Upper lobe of right lung (tissue), 1 donor: ENCODE results near the gene ARSI. TPM values are rescaled to one million over a fixed set of nuclear protein-coding genes. Genes with fewer than 3 reads are reported as not detected.

Experiments
- ATAC-seq: fragments of 200-7000 bp; cut with Tn5 transposase; one replicate; pipeline ENCODE4 v1.9.1; 2020; ENCODE audit warnings: mild to moderate bottlenecking, moderate library complexity
- DNase-seq: peaks from one replicate; pipeline ENCODE4 v3.0.0-alpha.2; 2020
- H3K27ac ChIP-seq: fragments of 200-600 bp; one replicate; pipeline ENCODE4 v1.8.0; 2022
- H3K27me3 ChIP-seq: fragments of 200-600 bp; one replicate; pipeline ENCODE4 v1.8.0; 2022; ENCODE audit warnings: mild to moderate bottlenecking
- H3K36me3 ChIP-seq: fragments of 200-600 bp; one replicate; pipeline ENCODE4 v1.8.0; 2022
- H3K4me1 ChIP-seq: fragments of 200-600 bp; one replicate; pipeline ENCODE4 v1.8.0; 2022
- H3K4me3 ChIP-seq: fragments of 200-600 bp; one replicate; pipeline ENCODE4 v1.8.0; 2022; ENCODE audit warnings: mild to moderate bottlenecking
- H3K9me3 ChIP-seq: fragments of 200-600 bp; one replicate; pipeline ENCODE4 v1.8.0; 2022
- intact Hi-C: fragments of 100-400 bp; cut with DNase I; formaldehyde crosslinking; loops from one replicate; pipeline ENCODE4 v1.11.0; 2022
- total RNA-seq: library from RNA; stranded (reverse); fragmentation: NEBNext Ultra II Directional; extraction: Animal tissue kit (Norgen Biotek cat#: 25700); gene quantifications from one replicate; pipeline ENCODE4 v1.2.1, GENCODE V29; 2021
- TF ChIP-seq, protein P1 (sequence below): fragments of 200-600 bp; IDR thresholded peaks from one replicate; pipeline ENCODE4 v1.8.0; 2022; ENCODE audit warnings: antibody characterized with exemption
- donor health status: DM: no; HTN: yes; CAD: no; lungs with severe emphysema.

ARSI gene
- total RNA-seq, 1 donor from 2014 or later = 4.0 TPM

DNA sequence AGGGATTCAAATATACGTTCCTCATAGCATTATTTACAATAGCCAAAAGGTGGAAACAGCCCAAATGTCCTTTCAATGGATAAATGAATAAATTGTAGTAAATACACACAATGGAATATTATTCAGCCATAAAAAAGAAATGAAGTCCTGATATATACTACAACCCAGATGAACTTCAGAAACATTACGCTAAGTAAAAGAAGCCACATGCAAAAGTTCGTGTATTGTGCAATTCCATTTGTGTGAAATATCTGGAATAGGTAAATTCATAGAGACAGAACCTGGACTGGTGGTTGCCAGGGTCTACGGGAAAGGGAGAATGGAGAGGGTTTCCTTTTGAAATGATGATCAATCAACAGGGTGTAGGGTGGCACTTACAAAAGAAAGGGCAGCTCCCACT lies 12.5 kb upstream of the ARSI start:
- Histone ChIP-seq H3K4me3 (no peak overlapping the region), H3K27ac (no peak overlapping the region), H3K36me3 (no peaks in the 10 kb centered on the region), H3K27me3 (no peaks in the 10 kb centered on the region), H3K4me1 (no peaks in the 10 kb centered on the region), H3K9me3 (no peaks in the 10 kb centered on the region)
- DNase-seq (no peak), ATAC-seq (no peak)
- intact Hi-C loops = no loop called here
- TF ChIP-seq, protein P1, sequence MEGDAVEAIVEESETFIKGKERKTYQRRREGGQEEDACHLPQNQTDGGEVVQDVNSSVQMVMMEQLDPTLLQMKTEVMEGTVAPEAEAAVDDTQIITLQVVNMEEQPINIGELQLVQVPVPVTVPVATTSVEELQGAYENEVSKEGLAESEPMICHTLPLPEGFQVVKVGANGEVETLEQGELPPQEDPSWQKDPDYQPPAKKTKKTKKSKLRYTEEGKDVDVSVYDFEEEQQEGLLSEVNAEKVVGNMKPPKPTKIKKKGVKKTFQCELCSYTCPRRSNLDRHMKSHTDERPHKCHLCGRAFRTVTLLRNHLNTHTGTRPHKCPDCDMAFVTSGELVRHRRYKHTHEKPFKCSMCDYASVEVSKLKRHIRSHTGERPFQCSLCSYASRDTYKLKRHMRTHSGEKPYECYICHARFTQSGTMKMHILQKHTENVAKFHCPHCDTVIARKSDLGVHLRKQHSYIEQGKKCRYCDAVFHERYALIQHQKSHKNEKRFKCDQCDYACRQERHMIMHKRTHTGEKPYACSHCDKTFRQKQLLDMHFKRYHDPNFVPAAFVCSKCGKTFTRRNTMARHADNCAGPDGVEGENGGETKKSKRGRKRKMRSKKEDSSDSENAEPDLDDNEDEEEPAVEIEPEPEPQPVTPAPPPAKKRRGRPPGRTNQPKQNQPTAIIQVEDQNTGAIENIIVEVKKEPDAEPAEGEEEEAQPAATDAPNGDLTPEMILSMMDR = no peak

DNA sequence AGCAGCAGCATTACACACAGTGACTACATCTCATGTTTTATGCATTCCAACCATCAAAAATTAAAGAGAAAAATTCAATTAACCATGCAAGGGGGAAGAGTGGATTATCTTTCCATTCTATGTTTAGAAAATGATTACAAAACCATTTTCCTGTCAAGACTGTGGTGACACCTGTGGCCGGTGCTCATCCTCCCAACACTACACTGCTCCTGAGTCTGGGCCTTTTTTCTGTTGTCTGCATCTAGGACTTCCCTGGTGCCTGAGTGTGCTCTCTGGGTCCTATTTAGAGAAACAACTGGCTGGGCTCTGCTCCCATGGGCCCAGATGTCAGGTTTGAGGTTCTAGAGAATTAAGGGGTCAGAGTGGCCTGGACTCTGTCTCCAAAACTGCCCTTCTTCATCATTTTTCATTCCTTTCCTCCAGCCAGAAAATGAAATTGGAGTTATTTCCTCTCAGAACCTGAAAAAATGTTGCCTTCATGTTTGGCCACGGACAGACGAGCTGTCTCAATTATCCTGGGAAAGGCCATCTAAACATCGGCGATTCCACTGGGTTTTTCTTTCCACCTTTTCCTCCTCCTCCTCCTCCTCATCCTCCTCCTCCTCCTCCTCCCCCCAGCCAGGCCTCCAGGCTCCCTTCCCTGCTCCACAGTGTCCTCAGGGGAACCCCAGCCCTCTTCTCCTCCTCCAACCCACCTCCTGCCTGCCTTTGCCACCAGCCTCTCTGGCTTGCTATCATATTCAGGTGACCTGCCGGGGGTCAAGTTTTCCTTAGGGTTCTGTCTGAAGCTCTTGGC lies 11.4 kb upstream of the ARSI start:
- intact Hi-C loops = no loop called here
- TF ChIP-seq, protein P1 = no peak
- no peak for DNase-seq

DNA sequence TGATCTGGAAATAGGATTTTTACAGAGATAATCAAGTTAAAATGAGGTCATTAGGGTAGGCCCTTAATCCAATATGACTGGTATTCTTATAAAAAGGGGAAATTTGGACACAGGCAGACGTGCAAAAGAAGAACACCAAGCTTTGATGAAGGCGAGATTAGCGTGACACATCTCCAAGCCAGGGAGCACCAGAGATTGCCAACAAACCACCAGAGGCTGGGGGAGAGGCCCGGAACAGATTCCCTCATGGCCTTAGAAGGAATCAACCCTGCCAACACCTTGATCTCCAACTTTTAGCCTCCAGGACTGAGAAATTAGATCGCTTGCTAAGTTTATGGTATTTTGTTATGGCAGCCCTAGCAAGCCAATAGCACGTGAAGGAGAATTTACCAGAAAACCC lies 10.8 kb upstream of the ARSI start:
- DNase-seq (no peak), ATAC-seq (no peak)
- Histone ChIP-seq H3K36me3 (no peaks in the 10 kb centered on the region), H3K4me1 (no peaks in the 10 kb centered on the region), H3K9me3 (no peaks in the 10 kb centered on the region), H3K4me3 (no peak overlapping the region), H3K27ac (no peak overlapping the region), H3K27me3 (peaks cover 3% of the 10 kb centered on the region)
- TF ChIP-seq, protein P1 = no peak
- intact Hi-C loops = no loop called here

More for the DNA sequence above, 11.4 kb upstream of the ARSI start:
- H3K27me3 ChIP-seq = peaks cover 2% of the 10 kb centered on the region
- no peaks in the 10 kb centered on the region for H3K4me1 ChIP-seq
- ATAC-seq = no peak
- no peak overlapping the region for H3K4me3 ChIP-seq
- no peaks in the 10 kb centered on the region for H3K36me3 ChIP-seq
- no peak overlapping the region for H3K27ac ChIP-seq
- no peaks in the 10 kb centered on the region for H3K9me3 ChIP-seq

DNA sequence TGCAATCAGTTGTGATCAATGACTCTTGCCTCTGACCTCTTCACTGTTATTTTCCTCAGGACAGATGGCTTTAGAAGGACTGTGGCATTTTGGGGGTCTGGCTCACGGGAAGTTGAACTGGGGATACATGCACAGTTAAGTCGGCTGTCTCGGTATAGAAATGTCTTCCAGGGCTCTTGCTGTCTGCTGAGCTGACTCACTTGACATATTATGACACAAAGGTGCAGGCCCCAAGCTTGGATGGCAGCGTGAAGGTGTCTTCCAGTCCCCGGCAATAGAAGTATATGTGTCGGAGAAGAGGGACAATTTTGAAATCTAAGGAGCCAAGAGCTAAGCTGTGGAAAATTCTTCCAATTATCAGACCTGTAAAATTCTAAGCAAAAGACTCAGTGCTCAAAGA lies 9.8 kb upstream of the ARSI start:
- H3K9me3 ChIP-seq = no peaks in the 10 kb centered on the region
- H3K36me3 ChIP-seq = no peaks in the 10 kb centered on the region
- TF ChIP-seq, protein P1 = no peak
- DNase-seq (no peak), ATAC-seq (no peak)
- H3K4me3 ChIP-seq = no peak overlapping the region
- no peaks in the 10 kb centered on the region for H3K4me1 ChIP-seq
- intact Hi-C loops = no loop called here
- peaks cover 3% of the 10 kb centered on the region for H3K27me3 ChIP-seq
- no peak overlapping the region for H3K27ac ChIP-seq

DNA sequence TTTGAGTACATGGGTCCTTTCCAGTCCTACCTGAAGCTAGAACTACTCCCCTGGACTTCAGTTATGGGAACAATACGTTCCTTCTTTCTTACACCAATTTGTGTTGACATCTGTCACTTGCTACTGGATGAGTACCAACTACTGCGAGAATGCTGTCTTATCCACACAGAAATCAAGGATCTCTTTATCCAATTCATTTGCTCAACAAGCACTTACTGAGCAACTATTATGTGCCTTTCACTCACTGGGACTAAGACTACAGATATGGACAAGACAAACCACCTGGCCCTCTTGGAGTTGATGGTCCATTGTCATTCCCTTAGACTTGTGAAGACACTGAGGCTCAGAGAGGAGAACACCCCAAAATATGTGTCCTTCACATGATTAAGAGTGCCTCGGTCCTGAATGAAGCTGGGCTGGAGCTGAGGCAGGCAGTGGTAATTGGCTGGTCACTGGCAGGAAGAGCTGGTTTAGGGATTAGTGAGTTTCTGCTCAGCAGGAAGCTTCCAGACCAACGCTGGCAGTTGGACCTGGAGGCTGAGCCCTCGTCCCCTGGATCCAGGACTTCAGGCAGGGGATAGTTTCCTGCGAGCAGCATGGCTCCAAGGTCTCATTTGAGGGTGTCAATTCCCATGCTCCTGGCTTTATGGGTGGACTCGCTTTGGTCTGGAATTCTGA lies 8.4 kb upstream of the ARSI start:
- no peak for ATAC-seq

More for the DNA sequence above, 8.4 kb upstream of the ARSI start:
- H3K9me3 ChIP-seq = no peaks in the 10 kb centered on the region
- intact Hi-C loops = no loop called here
- H3K27me3 ChIP-seq = peaks cover 3% of the 10 kb centered on the region
- H3K36me3 ChIP-seq = no peaks in the 10 kb centered on the region
- no peak for DNase-seq
- H3K4me3 ChIP-seq = no peak overlapping the region
- no peak overlapping the region for H3K27ac ChIP-seq
- H3K4me1 ChIP-seq = no peaks in the 10 kb centered on the region
- TF ChIP-seq, protein P1 = no peak
